HL-60/S4 (cell line): ENCODE data around the gene CYS1.

Experiments used
- in situ Hi-C: fragments of 300-500 bp; cut with MboI; formaldehyde crosslinking; loops from 2 replicates; pipeline ENCODE4 v1.14.3; 2022; ENCODE audit warnings: low sequenced_read_pairs

Gene CYS1

GRCh38 chr2:10073706-10074105 is 6.5 kb downstream of the CYS1 start:
- in situ Hi-C loops, result no loop called here

- in situ Hi-C loops, result no loop called here
Measured at GRCh38 chr2:10072656-10073480, 7.3 kb downstream of the CYS1 start.

- in situ Hi-C loops, result no loop called here
Measured at GRCh38 chr2:10071595-10071994, 8.6 kb downstream of the CYS1 start.

- in situ Hi-C loops, result no loop called here
Measured at GRCh38 chr2:10071176-10071575, 9.0 kb downstream of the CYS1 start.

- in situ Hi-C loops, result no loop called here
Measured at GRCh38 chr2:10067881-10068280, 12.3 kb downstream of the CYS1 start.

GRCh38 chr2:10067330-10067729 is 12.9 kb downstream of the CYS1 start:
- in situ Hi-C loops, result no loop called here

GRCh38 chr2:10065773-10066055 is 14.5 kb downstream of the CYS1 start:
- in situ Hi-C loops, result no loop called here

GRCh38 chr2:10064932-10065772 is 15.1 kb downstream of the CYS1 start:
- in situ Hi-C loops, result no loop called here

- in situ Hi-C loops, result no loop called here
Measured at GRCh38 chr2:10063566-10063965, 16.6 kb downstream of the CYS1 start.

- in situ Hi-C loops, result no loop called here
Measured at GRCh38 chr2:10062931-10063365, 17.3 kb downstream of the CYS1 start.

GRCh38 chr2:10061221-10061925 is 18.8 kb downstream of the CYS1 start:
- in situ Hi-C loops, result no loop called here

GRCh38 chr2:10059552-10060335 is 20.5 kb downstream of the CYS1 start:
- in situ Hi-C loops, result no loop called here

GRCh38 chr2:10059016-10059351 is 21.2 kb downstream of the CYS1 start:
- in situ Hi-C loops, result no loop called here

GRCh38 chr2:10058251-10059015 is 21.8 kb downstream of the CYS1 start:
- in situ Hi-C loops, result no loop called here

- in situ Hi-C loops, result no loop called here
Measured at GRCh38 chr2:10057231-10058107, 22.7 kb downstream of the CYS1 start.

GRCh38 chr2:10056439-10056838 is 23.8 kb downstream of the CYS1 start:
- in situ Hi-C loops, result no loop called here

GRCh38 chr2:10054976-10055375 is 25.2 kb downstream of the CYS1 start:
- in situ Hi-C loops, result no loop called here

GRCh38 chr2:10054424-10054823 is 25.8 kb downstream of the CYS1 start:
- in situ Hi-C loops, result no loop called here

- in situ Hi-C loops, result no loop called here
Measured at GRCh38 chr2:10053351-10053750, 26.9 kb downstream of the CYS1 start.
